ENCODE results near the gene CD70.
"Not testable (repeated sequence)": the region's sequence is repeated elsewhere in the genome, so short reads cannot be mapped to it uniquely, and the experiment has no call there.

The CD70 gene

GRCh38 chr19:6590827-6591319, at the start of gene CD70:
CD70 (minus strand) TSS chr19:6591150; CDS start chr19:6591002, 148 bp downstream.
- peak; percentile 26 for DNase-seq (ENCODE audit: low read depth)

GRCh38 chr19:6640333-6640732, 49.4 kb upstream of the CD70 start:
- not testable (repeated sequence) for DNase-seq (ENCODE audit: low read depth)

- DNase-seq (ENCODE audit: low read depth): no peak
Observed at GRCh38 chr19:6639439-6639838, 48.5 kb upstream of the CD70 start.

- not testable (repeated sequence) for DNase-seq (ENCODE audit: low read depth)
Observed at GRCh38 chr19:6633456-6633813, 42.5 kb upstream of the CD70 start.

- DNase-seq (ENCODE audit: low read depth): peak; percentile 31
Observed at GRCh38 chr19:6632747-6633455, 42.0 kb upstream of the CD70 start.

GRCh38 chr19:6632002-6632621, 41.2 kb upstream of the CD70 start:
- DNase-seq (ENCODE audit: low read depth): peak; percentile 51

- DNase-seq (ENCODE audit: low read depth): no peak
Observed at GRCh38 chr19:6626764-6627163, 35.8 kb upstream of the CD70 start.

GRCh38 chr19:6617374-6617773, 26.4 kb upstream of the CD70 start:
- DNase-seq (ENCODE audit: low read depth): no peak

- no peak for DNase-seq (ENCODE audit: low read depth)
Observed at GRCh38 chr19:6616011-6616410, 25.1 kb upstream of the CD70 start.

GRCh38 chr19:6613711-6614110, 22.8 kb upstream of the CD70 start:
- DNase-seq (ENCODE audit: low read depth): no peak

- no peak for DNase-seq (ENCODE audit: low read depth)
Observed at GRCh38 chr19:6610934-6611852, 20.2 kb upstream of the CD70 start.

GRCh38 chr19:6608940-6609339, 18.0 kb upstream of the CD70 start:
- DNase-seq (ENCODE audit: low read depth): no peak

GRCh38 chr19:6608146-6608545, 17.2 kb upstream of the CD70 start:
- not testable (repeated sequence) for DNase-seq (ENCODE audit: low read depth)

- not testable (repeated sequence) for DNase-seq (ENCODE audit: low read depth)
Observed at GRCh38 chr19:6606276-6607070, 15.5 kb upstream of the CD70 start.

- no peak for DNase-seq (ENCODE audit: low read depth)
Observed at GRCh38 chr19:6604906-6605305, 14.0 kb upstream of the CD70 start.

GRCh38 chr19:6602729-6603114, 11.8 kb upstream of the CD70 start:
- no peak for DNase-seq (ENCODE audit: low read depth)

GRCh38 chr19:6601537-6602052, 10.6 kb upstream of the CD70 start:
- not testable (repeated sequence) for DNase-seq (ENCODE audit: low read depth)

GRCh38 chr19:6600951-6601536, 10.1 kb upstream of the CD70 start:
- not testable (repeated sequence) for DNase-seq (ENCODE audit: low read depth)

GRCh38 chr19:6599866-6600454, 9.0 kb upstream of the CD70 start:
- no peak for DNase-seq (ENCODE audit: low read depth)

- DNase-seq (ENCODE audit: low read depth): not testable (repeated sequence)
Observed at GRCh38 chr19:6598254-6598892, 7.4 kb upstream of the CD70 start.
